ENCODE data around the gene PSMA7. TPM values are rescaled to one million over a fixed set of nuclear protein-coding genes. Genes with fewer than 3 reads are reported as not detected.
A peak's percentile ranks its signal among the peaks of the same experiment; 100 is the strongest.

Gene PSMA7
- total RNA-seq, 1 donor from 2014 or later, result 209 TPM

GRCh38 chr20:62156592-62157386 lies 13.6 kb upstream of the PSMA7 start:
- DNase-seq (peak; percentile 80), ATAC-seq (peak; percentile 89)

DNA sequence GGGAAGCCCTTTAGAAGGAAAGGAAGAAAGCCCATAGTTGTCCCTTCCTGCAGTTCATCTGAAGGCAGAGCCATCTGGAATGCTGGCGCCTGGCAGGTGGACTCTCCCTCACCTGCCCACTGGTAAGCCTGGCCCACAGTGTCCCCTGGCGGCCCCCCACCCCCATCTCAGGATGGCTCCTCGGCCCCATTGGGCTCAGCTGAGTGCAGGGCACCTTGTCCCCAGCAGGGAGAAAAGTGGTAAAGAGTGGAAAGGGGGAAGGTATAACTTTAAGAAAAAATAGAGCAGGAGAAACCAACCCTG lies 13.0 kb upstream of the PSMA7 start:
- DNase-seq, result no peak
- no peak for TF ChIP-seq CTCF (IDR thresholded peaks at IDR 0.05)
- intact Hi-C loops (cut with DNase I), result no loop called here
- Histone ChIP-seq H3K36me3 (peaks cover 9% of the 10 kb centered on the region), H3K9me3 (no peaks in the 10 kb centered on the region), H3K27ac (no peak overlapping the region), H3K27me3 (no peaks in the 10 kb centered on the region), H3K4me1 (peaks cover 9% of the 10 kb centered on the region), H3K4me3 (no peak overlapping the region)
- ATAC-seq, result no peak

More at GRCh38 chr20:62156592-62157386, 13.6 kb upstream of the PSMA7 start:
- Histone ChIP-seq H3K4me1 (peaks cover 9% of the 10 kb centered on the region), H3K36me3 (peaks cover 15% of the 10 kb centered on the region), H3K9me3 (no peaks in the 10 kb centered on the region), H3K27me3 (no peaks in the 10 kb centered on the region), H3K27ac (no peak overlapping the region), H3K4me3 (no peak overlapping the region)
- TF ChIP-seq CTCF (IDR thresholded peaks at IDR 0.05), result peak; percentile 64
- intact Hi-C loops (cut with DNase I), result no loop called here

DNA sequence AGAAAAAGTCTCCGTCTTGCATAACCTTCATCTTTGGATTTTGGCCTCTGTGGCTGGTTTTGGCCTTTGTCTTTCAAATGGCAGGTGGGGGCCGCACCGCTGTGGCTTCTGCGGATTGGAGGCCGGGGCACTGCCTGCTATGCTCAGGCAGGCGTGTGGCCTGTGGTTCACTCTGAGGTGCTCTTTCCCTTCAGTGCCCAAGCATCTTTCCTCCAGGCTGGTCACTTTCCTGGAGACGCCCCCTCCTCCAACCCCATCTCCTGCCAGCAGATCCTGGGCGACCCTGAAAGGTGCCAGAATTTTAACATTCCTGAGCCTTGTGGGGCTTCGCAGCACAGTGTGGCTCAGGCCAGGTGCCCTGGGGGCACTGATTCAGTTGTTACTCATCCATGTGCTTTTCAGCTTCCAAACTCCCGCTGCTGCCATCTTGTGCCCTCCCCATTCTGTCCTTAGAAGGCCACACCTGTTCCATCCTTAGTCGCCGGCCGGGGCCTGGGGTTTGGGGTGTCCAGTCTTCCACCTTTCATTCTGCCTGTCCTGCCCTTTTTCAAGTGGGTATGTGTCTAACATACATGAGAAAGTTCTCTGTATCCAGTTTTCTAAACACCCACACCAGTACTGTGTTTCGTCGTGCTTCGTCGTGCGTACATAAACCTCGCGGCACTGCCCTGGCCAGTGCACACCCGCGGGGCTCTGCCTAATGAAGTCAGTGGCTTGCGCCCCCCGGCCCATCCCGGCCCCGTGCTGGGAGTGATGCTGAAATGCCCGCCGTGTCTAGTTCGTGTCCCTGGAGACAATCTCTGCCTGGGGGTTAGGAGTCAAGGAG lies 12.4 kb upstream of the PSMA7 start:
- intact Hi-C loops (cut with DNase I), result no loop called here
- DNase-seq (no peak), ATAC-seq (no peak)
- Histone ChIP-seq H3K4me1 (peaks cover 9% of the 10 kb centered on the region), H3K36me3 (peaks cover 3% of the 10 kb centered on the region), H3K4me3 (no peak overlapping the region), H3K9me3 (no peaks in the 10 kb centered on the region), H3K27me3 (no peaks in the 10 kb centered on the region), H3K27ac (no peak overlapping the region)
- TF ChIP-seq CTCF (IDR thresholded peaks at IDR 0.05), result no peak

DNA sequence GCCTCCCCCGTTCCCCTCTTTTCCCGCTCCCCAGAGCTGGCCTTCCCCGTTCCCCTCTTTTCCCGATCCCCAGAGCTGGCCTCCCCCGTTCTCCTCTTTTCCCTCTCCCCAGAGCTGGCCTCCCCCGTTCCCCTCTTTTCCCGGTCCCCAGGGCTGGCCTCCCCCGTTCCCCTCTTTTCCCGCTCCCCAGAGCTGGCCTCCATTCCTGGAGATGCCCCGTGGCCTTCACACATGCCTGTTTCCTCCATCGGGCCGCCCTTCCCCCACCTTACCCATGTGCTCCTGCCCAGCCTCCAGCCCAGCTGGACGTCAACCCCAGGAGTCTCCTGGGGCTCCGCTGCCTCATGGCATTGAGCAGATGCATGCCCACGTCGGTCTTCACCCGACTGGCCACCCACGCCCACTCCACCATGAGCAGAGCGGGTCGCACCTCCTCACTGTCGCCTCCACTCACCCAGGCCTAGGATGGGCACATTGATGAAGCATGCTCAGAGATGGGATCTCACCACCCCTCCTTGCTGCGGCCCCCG lies 8.7 kb upstream of the PSMA7 start:
- TF ChIP-seq CTCF (IDR thresholded peaks at IDR 0.05), result no peak
- Histone ChIP-seq H3K36me3 (no peaks in the 10 kb centered on the region), H3K27ac (no peak overlapping the region), H3K4me1 (peaks cover 24% of the 10 kb centered on the region), H3K9me3 (no peaks in the 10 kb centered on the region), H3K4me3 (no peak overlapping the region), H3K27me3 (no peaks in the 10 kb centered on the region)
- intact Hi-C loops (cut with DNase I), result no loop called here
- no peak for DNase-seq
- ATAC-seq, result no peak

DNA sequence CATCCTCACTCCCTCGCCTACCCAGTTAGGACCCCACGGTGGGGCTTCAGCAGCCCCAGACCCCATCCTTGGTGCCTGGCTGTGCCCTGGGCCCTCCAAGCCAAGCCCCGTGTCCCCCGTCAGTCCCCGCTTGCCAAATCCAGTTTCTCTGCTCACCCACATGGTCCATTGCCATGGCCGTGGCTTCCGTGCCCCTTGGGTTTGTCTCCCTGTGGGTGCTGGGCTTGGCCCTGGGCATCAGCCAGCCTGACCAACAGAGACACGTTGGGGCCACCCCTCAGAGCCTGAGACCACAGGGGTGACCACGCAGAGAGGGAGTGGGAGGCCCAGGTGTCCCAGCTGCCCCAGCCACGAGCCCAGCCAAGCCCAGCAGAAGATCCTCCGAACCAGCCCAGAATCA lies 8.0 kb upstream of the PSMA7 start:
- ATAC-seq (no peak), DNase-seq (no peak)
- Histone ChIP-seq H3K9me3 (no peaks in the 10 kb centered on the region), H3K27ac (no peak overlapping the region), H3K4me1 (peaks cover 19% of the 10 kb centered on the region), H3K4me3 (no peak overlapping the region), H3K36me3 (no peaks in the 10 kb centered on the region), H3K27me3 (no peaks in the 10 kb centered on the region)
- no peak for TF ChIP-seq CTCF (IDR thresholded peaks at IDR 0.05)
- intact Hi-C loops (cut with DNase I), result no loop called here

All from upper lobe of right lung (tissue), 1 donor.